Measurements from ENCODE around the gene FAM53B.

Gene FAM53B

GRCh38 chr10:124697443-124697836 lies 46.7 kb downstream of the FAM53B start:
- no peak overlapping the region for H3K27ac ChIP-seq (ENCODE audit: low read length, poor library complexity, severe bottlenecking)
- no peak overlapping the region for H2AFZ ChIP-seq (ENCODE audit: low read depth, low read length)
- no peaks in the 10 kb centered on the region for H3K9me3 ChIP-seq (ENCODE audit: control insufficient read depth, low read length)
- no peak overlapping the region for H2AK5ac ChIP-seq (ENCODE audit: low read length, severe bottlenecking)
- no peak overlapping the region for H3K9ac ChIP-seq (ENCODE audit: low read length)
- H3K27me3 ChIP-seq (ENCODE audit: control insufficient read depth in 1 of 2, insufficient read depth in 1 of 2, low read length in 2 of 2) = no peaks in the 10 kb centered on the region
- H4K8ac ChIP-seq (ENCODE audit: low read length) = no peak overlapping the region
- H3K4me3 ChIP-seq (ENCODE audit: insufficient read depth in 1 of 2, low read depth in 1 of 2, low read length in 2 of 2) = no peak overlapping the region
- WGBS = 97% methylated on average over 8 of the region's 8 CpGs
- no peak overlapping the region for H3K4ac ChIP-seq (ENCODE audit: low read depth in 1 of 2, low read length in 2 of 2)
- no peak overlapping the region for H2BK120ac ChIP-seq (ENCODE audit: low read depth, low read length)
- no peak overlapping the region for H3K4me2 ChIP-seq (ENCODE audit: low read length, poor library complexity, severe bottlenecking)
- H4K91ac ChIP-seq (ENCODE audit: low read length) = no peak overlapping the region
- no peak overlapping the region for H2BK15ac ChIP-seq (ENCODE audit: low read depth, poor library complexity, severe bottlenecking)
- H3K23ac ChIP-seq (ENCODE audit: low read length in 2 of 2) = no peak overlapping the region
- peaks cover 38% of the 10 kb centered on the region for H3K79me1 ChIP-seq (replicated peaks; ENCODE audit: low read length, poor library complexity, severe bottlenecking)
- H3K14ac ChIP-seq (ENCODE audit: low read length in 2 of 2) = no peak overlapping the region
- H2BK5ac ChIP-seq (ENCODE audit: low read depth, low read length, poor library complexity, severe bottlenecking) = no peak overlapping the region
- H3K36me3 ChIP-seq (ENCODE audit: control insufficient read depth in 1 of 2, insufficient read depth in 2 of 2, low read depth in 1 of 2, low read length in 2 of 2) = peaks cover 27 to 40% of the 10 kb centered on the region in 2 experiments
- H3K4me1 ChIP-seq (ENCODE audit: control insufficient read depth, insufficient read depth, low read depth, low read length) = peaks cover 21% of the 10 kb centered on the region
- DNase-seq = no peak
- H3K18ac ChIP-seq (ENCODE audit: low read depth in 1 of 2, low read length in 2 of 2) = no peak overlapping the region
- H2BK12ac ChIP-seq (ENCODE audit: low read length in 2 of 2) = no peak overlapping the region

DNA sequence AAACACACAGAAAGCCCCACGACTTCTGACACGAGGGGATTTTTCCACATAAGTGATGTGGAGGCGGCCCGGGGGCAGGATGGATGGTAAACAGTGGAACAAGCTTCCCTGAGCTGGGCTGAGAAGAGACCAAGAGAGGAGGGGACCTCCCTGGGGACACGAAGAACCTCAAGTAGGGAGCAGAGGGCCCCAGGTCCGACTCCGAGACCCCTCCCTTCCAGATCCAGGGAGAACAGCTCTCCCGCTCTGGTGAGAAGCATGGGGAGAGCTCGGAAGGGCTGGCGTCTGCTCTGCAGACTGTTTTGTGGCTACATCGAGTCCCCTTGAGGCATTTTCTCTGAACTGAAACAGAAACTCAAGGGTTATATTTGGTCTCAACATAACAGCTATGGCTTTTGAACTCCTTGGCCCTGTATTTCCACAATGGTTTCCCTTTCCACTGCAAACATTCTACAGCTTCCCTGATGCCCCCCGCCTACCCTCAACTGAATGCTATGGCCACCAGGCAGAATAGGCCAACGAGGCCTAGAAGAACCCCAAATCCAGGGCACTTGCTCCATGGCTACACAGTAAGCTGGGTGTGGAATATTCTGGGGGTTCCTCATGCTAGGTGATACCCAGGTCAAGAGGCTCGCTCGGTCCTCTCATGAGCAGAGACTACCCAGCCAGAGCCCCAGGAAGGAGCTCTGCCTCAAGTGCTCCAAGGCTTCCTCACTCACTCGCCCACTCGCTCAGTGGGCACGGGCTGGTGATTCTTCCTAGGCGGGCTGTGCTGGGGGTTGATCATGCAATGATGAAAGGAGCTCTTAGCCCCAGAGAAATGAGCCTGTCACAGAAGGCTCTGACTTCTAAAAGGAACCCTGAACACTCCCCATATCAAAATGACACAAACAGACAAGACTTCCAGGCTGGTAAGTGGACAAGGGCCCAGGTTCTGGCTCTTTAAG lies 47.5 kb downstream of the FAM53B start:
- peak overlapping the region; percentile 5 for H3K9ac ChIP-seq (ENCODE audit: low read length)
- no peak overlapping the region for H2BK15ac ChIP-seq (ENCODE audit: low read depth, poor library complexity, severe bottlenecking)
- H4K8ac ChIP-seq (ENCODE audit: low read length) = no peak overlapping the region
- no peak overlapping the region for H2AFZ ChIP-seq (ENCODE audit: low read depth, low read length)
- no peaks in the 10 kb centered on the region for H3K9me3 ChIP-seq (ENCODE audit: control insufficient read depth, low read length)
- no peak overlapping the region for H3K18ac ChIP-seq (ENCODE audit: low read depth in 1 of 2, low read length in 2 of 2)
- H3K14ac ChIP-seq (ENCODE audit: low read length in 2 of 2) = no peak overlapping the region
- H3K23ac ChIP-seq (ENCODE audit: low read length in 2 of 2) = no peak overlapping the region
- H3K4me3 ChIP-seq (ENCODE audit: insufficient read depth in 1 of 2, low read depth in 1 of 2, low read length in 2 of 2) = no peak overlapping the region
- H3K4ac ChIP-seq (ENCODE audit: low read depth in 1 of 2, low read length in 2 of 2) = no peak overlapping the region
- peaks cover 39% of the 10 kb centered on the region for H3K79me1 ChIP-seq (replicated peaks; ENCODE audit: low read length, poor library complexity, severe bottlenecking)
- DNase-seq = no peak
- H3K36me3 ChIP-seq (ENCODE audit: control insufficient read depth in 1 of 2, insufficient read depth in 2 of 2, low read depth in 1 of 2, low read length in 2 of 2) = peaks cover 27 to 42% of the 10 kb centered on the region in 2 experiments
- H2BK120ac ChIP-seq (ENCODE audit: low read depth, low read length) = no peak overlapping the region
- no peak overlapping the region for H2BK5ac ChIP-seq (ENCODE audit: low read depth, low read length, poor library complexity, severe bottlenecking)
- 94% methylated on average over 15 of the region's 19 CpGs for WGBS
- no peak overlapping the region for H2AK5ac ChIP-seq (ENCODE audit: low read length, severe bottlenecking)
- H3K27ac ChIP-seq (ENCODE audit: low read length, poor library complexity, severe bottlenecking) = no peak overlapping the region
- no peak overlapping the region for H3K4me2 ChIP-seq (ENCODE audit: low read length, poor library complexity, severe bottlenecking)
- no peaks in the 10 kb centered on the region for H3K27me3 ChIP-seq (ENCODE audit: control insufficient read depth in 1 of 2, insufficient read depth in 1 of 2, low read length in 2 of 2)
- H4K91ac ChIP-seq (ENCODE audit: low read length) = no peak overlapping the region
- peaks cover 22% of the 10 kb centered on the region for H3K4me1 ChIP-seq (ENCODE audit: control insufficient read depth, insufficient read depth, low read depth, low read length)
- no peak overlapping the region for H2BK12ac ChIP-seq (ENCODE audit: low read length in 2 of 2)

DNA sequence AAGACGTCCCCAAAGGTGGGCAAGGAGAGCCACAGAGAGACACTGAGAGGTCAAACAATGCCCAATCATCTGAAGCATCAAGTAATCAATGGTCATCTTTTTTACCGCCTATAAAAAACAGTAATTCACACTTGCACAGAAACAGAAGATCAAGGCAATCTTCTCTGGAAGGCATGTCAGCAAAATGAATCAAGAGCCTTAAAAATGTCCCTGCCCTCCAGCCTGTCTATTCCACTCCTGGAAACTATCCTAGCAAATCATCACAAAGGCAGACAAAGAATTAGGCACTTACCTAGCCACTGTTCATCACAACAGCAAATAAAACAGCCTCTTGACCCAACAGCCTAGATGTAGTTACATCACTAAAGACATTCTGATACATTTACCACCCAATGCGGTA lies 48.9 kb downstream of the FAM53B start:
- no peak overlapping the region for H3K23ac ChIP-seq (ENCODE audit: low read length in 2 of 2)
- 94% methylated on average over 2 of the region's 3 CpGs for WGBS
- no peak for DNase-seq

DNA sequence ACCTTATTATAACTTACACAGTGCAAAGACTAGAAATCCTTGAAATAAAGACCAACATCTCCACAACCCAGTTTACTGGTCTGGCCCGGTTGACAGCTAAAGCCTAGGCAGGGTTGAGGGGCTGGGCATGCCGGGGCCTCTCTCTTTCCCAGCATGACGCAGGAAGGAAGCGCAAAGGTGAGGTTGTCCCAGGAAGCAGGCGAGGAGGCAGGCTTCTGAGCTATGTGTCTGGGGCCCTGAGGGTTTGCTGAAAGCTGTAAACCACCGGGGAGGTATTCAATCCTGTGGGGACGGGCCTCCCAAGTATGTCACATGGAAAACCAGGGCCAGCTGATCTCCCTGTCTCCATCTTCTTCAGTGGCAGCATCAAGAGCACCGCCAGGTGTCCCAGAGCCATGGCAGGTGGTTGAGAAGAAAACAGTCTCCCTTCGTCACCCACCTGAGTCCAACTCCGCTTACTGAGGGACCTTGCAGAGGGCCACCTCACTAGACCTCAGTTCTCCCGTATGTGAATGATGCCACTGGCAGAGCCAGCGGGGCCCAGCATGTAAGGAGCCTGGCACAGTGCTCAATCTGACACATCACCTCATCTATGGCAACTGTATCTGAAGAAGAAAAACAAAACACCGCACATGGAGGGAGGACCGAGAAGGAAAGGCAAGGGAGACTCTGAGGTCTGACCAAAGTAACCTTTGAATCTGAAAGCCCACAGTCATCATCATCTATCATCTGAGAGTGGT lies 49.5 kb downstream of the FAM53B start:
- no peak overlapping the region for H2AK5ac ChIP-seq (ENCODE audit: low read length, severe bottlenecking)
- no peaks in the 10 kb centered on the region for H3K27me3 ChIP-seq (ENCODE audit: control insufficient read depth in 1 of 2, insufficient read depth in 1 of 2, low read length in 2 of 2)
- no peak overlapping the region for H3K27ac ChIP-seq (ENCODE audit: low read length, poor library complexity, severe bottlenecking)
- H3K4me2 ChIP-seq (ENCODE audit: low read length, poor library complexity, severe bottlenecking) = no peak overlapping the region
- no peak overlapping the region for H2BK120ac ChIP-seq (ENCODE audit: low read depth, low read length)
- DNase-seq = no peak
- H3K4me1 ChIP-seq (ENCODE audit: control insufficient read depth, insufficient read depth, low read depth, low read length) = peaks cover 22% of the 10 kb centered on the region
- H3K4ac ChIP-seq (ENCODE audit: low read depth in 1 of 2, low read length in 2 of 2) = no peak overlapping the region
- no peak overlapping the region for H3K9ac ChIP-seq (ENCODE audit: low read length)
- peaks cover 35 to 40% of the 10 kb centered on the region in 2 experiments for H3K36me3 ChIP-seq (ENCODE audit: control insufficient read depth in 1 of 2, insufficient read depth in 2 of 2, low read depth in 1 of 2, low read length in 2 of 2)
- peaks cover 31% of the 10 kb centered on the region for H3K79me1 ChIP-seq (replicated peaks; ENCODE audit: low read length, poor library complexity, severe bottlenecking)
- H4K8ac ChIP-seq (ENCODE audit: low read length) = peak overlapping the region; percentile 62
- no peak overlapping the region for H2BK12ac ChIP-seq (ENCODE audit: low read length in 2 of 2)
- H2BK5ac ChIP-seq (ENCODE audit: low read depth, low read length, poor library complexity, severe bottlenecking) = no peak overlapping the region
- 97% methylated on average over 14 of the region's 14 CpGs for WGBS
- H3K14ac ChIP-seq (ENCODE audit: low read length in 2 of 2) = no peak overlapping the region
- no peaks in the 10 kb centered on the region for H3K9me3 ChIP-seq (ENCODE audit: control insufficient read depth, low read length)
- no peak overlapping the region for H3K18ac ChIP-seq (ENCODE audit: low read depth in 1 of 2, low read length in 2 of 2)
- no peak overlapping the region for H3K4me3 ChIP-seq (ENCODE audit: insufficient read depth in 1 of 2, low read depth in 1 of 2, low read length in 2 of 2)
- no peak overlapping the region for H3K23ac ChIP-seq (ENCODE audit: low read length in 2 of 2)
- H2AFZ ChIP-seq (ENCODE audit: low read depth, low read length) = no peak overlapping the region
- no peak overlapping the region for H4K91ac ChIP-seq (ENCODE audit: low read length)
- no peak overlapping the region for H2BK15ac ChIP-seq (ENCODE audit: low read depth, poor library complexity, severe bottlenecking)

More for the DNA sequence above, 48.9 kb downstream of the FAM53B start:
- Histone ChIP-seq H2AK5ac (ENCODE audit: low read length, severe bottlenecking) (no peak overlapping the region), H2BK12ac (ENCODE audit: low read length in 2 of 2) (no peak overlapping the region), H3K4me2 (ENCODE audit: low read length, poor library complexity, severe bottlenecking) (no peak overlapping the region), H4K8ac (ENCODE audit: low read length) (no peak overlapping the region), H2BK5ac (ENCODE audit: low read depth, low read length, poor library complexity, severe bottlenecking) (no peak overlapping the region), H2BK120ac (ENCODE audit: low read depth, low read length) (no peak overlapping the region), H3K9me3 (ENCODE audit: control insufficient read depth, low read length) (no peaks in the 10 kb centered on the region), H3K18ac (ENCODE audit: low read depth in 1 of 2, low read length in 2 of 2) (no peak overlapping the region), H3K79me1 (replicated peaks; ENCODE audit: low read length, poor library complexity, severe bottlenecking) (peaks cover 36% of the 10 kb centered on the region), H4K91ac (ENCODE audit: low read length) (no peak overlapping the region), H3K4me3 (ENCODE audit: insufficient read depth in 1 of 2, low read depth in 1 of 2, low read length in 2 of 2) (no peak overlapping the region), H3K9ac (ENCODE audit: low read length) (no peak overlapping the region), H2AFZ (ENCODE audit: low read depth, low read length) (no peak overlapping the region), H3K36me3 (ENCODE audit: control insufficient read depth in 1 of 2, insufficient read depth in 2 of 2, low read depth in 1 of 2, low read length in 2 of 2) (peaks cover 29 to 40% of the 10 kb centered on the region in 2 experiments), H2BK15ac (ENCODE audit: low read depth, poor library complexity, severe bottlenecking) (no peak overlapping the region), H3K14ac (ENCODE audit: low read length in 2 of 2) (no peak overlapping the region), H3K4ac (ENCODE audit: low read depth in 1 of 2, low read length in 2 of 2) (no peak overlapping the region), H3K4me1 (ENCODE audit: control insufficient read depth, insufficient read depth, low read depth, low read length) (peaks cover 23% of the 10 kb centered on the region), H3K27me3 (ENCODE audit: control insufficient read depth in 1 of 2, insufficient read depth in 1 of 2, low read length in 2 of 2) (no peaks in the 10 kb centered on the region), H3K27ac (ENCODE audit: low read length, poor library complexity, severe bottlenecking) (no peak overlapping the region)
